ENCODE data around the gene FSTL1. TPM values are rescaled to one million over a fixed set of nuclear protein-coding genes. Genes with fewer than 3 reads are reported as not detected.

FSTL1 gene
- total RNA-seq, 1 donor from 2014 or later = 243 TPM

DNA sequence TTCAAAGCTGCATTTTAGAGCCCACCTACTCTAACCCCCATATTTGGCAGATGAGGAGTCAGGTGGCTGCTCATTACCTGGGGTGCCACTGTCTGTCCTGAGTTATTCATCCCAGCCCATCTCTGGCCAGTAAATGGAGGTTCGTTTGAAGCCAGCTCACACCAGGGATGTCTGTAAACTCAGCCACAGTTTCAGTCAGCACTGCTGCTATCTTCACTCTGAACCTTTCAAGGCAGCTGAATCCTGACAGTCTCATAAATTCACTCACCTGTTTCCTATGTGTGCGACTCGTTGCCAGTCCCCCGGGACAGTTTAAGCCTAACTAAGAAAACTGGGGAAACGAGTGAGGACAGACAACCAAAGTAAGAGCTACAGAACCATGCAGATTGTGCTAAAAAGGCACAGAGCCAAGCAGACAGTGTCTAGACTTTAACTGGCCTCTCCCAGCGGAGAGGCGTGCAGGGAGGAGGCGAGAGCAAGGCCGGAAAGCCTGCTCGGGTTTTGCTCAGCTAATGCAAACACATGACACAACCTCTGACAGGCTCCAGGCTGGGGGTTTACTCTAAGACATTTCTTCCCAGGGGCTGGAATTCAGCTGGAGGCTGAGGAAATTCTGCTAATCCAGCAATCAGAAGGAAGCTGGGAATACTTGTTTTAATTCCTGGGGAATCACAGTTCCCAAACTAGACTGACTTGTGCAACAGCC, 12.0 kb downstream of the FSTL1 start:
- H3K4me1 ChIP-seq = peaks cover 98% of the 10 kb centered on the region
- intact Hi-C loops (cut with micrococcal nuclease) = no loop called here
- peak overlapping the region; percentile 11 for H3K4me3 ChIP-seq

DNA sequence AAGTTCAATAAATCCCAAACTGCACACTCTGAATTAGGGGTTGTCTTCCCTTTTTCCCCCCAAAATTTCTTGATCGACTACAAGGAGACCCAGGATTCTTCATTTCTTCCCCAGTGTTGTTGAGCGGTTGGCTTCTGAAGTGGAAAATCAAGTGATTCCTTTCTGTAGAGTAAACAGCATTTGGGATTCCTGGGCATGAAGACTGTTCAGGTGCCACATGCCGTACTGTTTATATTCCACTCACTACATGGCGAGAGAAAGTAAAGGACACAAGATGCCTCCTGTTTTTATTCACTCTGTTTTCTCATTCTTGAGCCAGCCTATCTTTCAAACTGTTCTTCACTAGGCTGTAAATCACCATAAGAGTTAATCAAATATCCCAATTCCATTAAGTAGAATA, 12.6 kb downstream of the FSTL1 start:
- no peaks in the 10 kb centered on the region for H3K9me3 ChIP-seq (replicated peaks)
- H3K36me3 ChIP-seq = peaks cover 27% of the 10 kb centered on the region
- intact Hi-C loops (cut with micrococcal nuclease) = no loop called here
- H3K27me3 ChIP-seq (ENCODE audit: low read depth) = no peaks in the 10 kb centered on the region
- DNase-seq = no peak
- TF ChIP-seq, protein P1, sequence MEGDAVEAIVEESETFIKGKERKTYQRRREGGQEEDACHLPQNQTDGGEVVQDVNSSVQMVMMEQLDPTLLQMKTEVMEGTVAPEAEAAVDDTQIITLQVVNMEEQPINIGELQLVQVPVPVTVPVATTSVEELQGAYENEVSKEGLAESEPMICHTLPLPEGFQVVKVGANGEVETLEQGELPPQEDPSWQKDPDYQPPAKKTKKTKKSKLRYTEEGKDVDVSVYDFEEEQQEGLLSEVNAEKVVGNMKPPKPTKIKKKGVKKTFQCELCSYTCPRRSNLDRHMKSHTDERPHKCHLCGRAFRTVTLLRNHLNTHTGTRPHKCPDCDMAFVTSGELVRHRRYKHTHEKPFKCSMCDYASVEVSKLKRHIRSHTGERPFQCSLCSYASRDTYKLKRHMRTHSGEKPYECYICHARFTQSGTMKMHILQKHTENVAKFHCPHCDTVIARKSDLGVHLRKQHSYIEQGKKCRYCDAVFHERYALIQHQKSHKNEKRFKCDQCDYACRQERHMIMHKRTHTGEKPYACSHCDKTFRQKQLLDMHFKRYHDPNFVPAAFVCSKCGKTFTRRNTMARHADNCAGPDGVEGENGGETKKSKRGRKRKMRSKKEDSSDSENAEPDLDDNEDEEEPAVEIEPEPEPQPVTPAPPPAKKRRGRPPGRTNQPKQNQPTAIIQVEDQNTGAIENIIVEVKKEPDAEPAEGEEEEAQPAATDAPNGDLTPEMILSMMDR (IDR thresholded peaks at IDR 0.05; ENCODE audit: borderline replicate concordance) = no peak
- H3K4me1 ChIP-seq = peaks cover 98% of the 10 kb centered on the region
- peak overlapping the region; percentile 11 for H3K4me3 ChIP-seq
- H3K27ac ChIP-seq (replicated peaks) = peak overlapping the region; percentile 68

More for the DNA sequence above, 12.0 kb downstream of the FSTL1 start:
- DNase-seq = peak; percentile 57
- peak overlapping the region; percentile 68 for H3K27ac ChIP-seq (replicated peaks)
- TF ChIP-seq, protein P1 (IDR thresholded peaks at IDR 0.05; ENCODE audit: borderline replicate concordance) = no peak
- no peaks in the 10 kb centered on the region for H3K27me3 ChIP-seq (ENCODE audit: low read depth)
- peaks cover 25% of the 10 kb centered on the region for H3K36me3 ChIP-seq
- H3K9me3 ChIP-seq (replicated peaks) = no peaks in the 10 kb centered on the region

DNA sequence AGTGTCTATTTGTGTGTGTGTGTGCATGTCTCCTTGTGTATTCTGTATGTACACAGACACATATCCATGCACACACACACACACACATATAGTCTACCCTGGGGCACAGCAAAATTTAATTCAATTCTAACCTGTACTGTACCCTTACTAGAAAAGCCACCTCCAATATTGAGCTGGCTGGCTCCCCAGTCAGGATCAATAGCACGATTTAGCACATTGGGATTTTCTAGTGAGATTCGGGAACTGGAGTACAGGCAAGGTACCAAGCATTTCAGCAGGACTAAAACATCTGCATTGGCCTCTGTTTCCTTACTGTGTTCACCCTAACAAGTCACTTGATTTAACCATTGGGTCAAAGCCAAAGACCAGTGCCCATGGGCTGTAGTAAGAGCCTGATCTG, 13.2 kb downstream of the FSTL1 start:
- Histone ChIP-seq H3K4me1 (peaks cover 100% of the 10 kb centered on the region), H3K9me3 (replicated peaks) (no peaks in the 10 kb centered on the region), H3K27ac (replicated peaks) (peak overlapping the region; percentile 68), H3K4me3 (no peak overlapping the region), H3K36me3 (peaks cover 27% of the 10 kb centered on the region), H3K27me3 (ENCODE audit: low read depth) (no peaks in the 10 kb centered on the region)
- TF ChIP-seq, protein P1 (IDR thresholded peaks at IDR 0.05; ENCODE audit: borderline replicate concordance) = no peak
- intact Hi-C loops (cut with micrococcal nuclease) = no loop called here
- DNase-seq = no peak

DNA sequence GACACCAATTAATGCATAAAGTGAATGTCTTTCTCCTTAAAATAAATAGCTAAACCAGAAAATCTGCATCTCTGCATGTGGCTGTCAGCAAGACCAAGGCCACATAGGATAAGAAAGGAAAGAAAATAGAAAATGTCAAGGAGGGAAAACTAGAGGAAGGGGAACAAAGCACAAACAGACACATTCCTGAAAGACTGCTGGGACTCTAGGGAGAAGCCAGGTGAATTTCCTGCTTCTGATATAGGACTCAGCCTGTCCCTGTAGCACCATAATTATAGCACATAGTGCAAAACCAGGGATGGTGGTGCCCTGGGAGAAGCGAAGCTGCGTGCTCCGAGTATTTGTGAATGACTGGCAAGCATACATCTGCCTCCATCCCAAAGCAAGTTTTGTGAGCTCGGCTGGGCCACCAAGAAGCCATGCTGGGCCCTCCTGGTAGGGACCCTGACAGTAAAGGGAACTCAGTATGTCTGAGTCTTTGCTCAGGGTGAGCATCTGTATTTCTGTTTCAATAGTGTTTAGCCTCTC, 14.2 kb downstream of the FSTL1 start:
- no peak overlapping the region for H3K4me3 ChIP-seq
- H3K4me1 ChIP-seq = peaks cover 100% of the 10 kb centered on the region
- no peak for DNase-seq
- no peaks in the 10 kb centered on the region for H3K9me3 ChIP-seq (replicated peaks)
- TF ChIP-seq, protein P1 (IDR thresholded peaks at IDR 0.05; ENCODE audit: borderline replicate concordance) = no peak
- peak overlapping the region; percentile 68 for H3K27ac ChIP-seq (replicated peaks)
- intact Hi-C loops (cut with micrococcal nuclease) = no loop called here
- no peaks in the 10 kb centered on the region for H3K27me3 ChIP-seq (ENCODE audit: low read depth)
- peaks cover 27% of the 10 kb centered on the region for H3K36me3 ChIP-seq

DNA sequence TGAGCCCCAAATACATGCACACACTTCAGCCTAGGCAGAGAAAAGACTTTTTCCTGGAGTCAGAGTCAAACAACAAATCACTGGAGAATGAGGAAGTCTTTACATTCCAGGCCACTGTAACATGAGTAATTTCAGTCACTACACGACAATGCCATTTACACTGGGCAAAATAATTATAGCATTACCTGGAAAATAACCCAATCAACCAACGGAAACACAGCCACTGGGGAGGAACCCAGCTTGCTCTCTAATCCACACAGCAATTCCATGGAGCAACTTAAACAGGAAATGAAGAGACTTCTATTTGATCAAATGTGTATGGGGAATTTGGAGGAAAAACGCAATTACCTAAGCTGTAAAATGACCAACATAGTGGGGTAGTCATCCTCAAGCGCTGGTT, 15.2 kb downstream of the FSTL1 start:
- no peak for DNase-seq
- peaks cover 27% of the 10 kb centered on the region for H3K36me3 ChIP-seq
- TF ChIP-seq, protein P1 (IDR thresholded peaks at IDR 0.05; ENCODE audit: borderline replicate concordance) = no peak
- H3K27ac ChIP-seq (replicated peaks) = peak overlapping the region; percentile 68
- no peaks in the 10 kb centered on the region for H3K9me3 ChIP-seq (replicated peaks)
- intact Hi-C loops (cut with micrococcal nuclease) = no loop called here
- no peaks in the 10 kb centered on the region for H3K27me3 ChIP-seq (ENCODE audit: low read depth)
- H3K4me1 ChIP-seq = peaks cover 100% of the 10 kb centered on the region
- H3K4me3 ChIP-seq = no peak overlapping the region
